ENCODE measurements around the gene SPECC1L.

SPECC1L gene

DNA sequence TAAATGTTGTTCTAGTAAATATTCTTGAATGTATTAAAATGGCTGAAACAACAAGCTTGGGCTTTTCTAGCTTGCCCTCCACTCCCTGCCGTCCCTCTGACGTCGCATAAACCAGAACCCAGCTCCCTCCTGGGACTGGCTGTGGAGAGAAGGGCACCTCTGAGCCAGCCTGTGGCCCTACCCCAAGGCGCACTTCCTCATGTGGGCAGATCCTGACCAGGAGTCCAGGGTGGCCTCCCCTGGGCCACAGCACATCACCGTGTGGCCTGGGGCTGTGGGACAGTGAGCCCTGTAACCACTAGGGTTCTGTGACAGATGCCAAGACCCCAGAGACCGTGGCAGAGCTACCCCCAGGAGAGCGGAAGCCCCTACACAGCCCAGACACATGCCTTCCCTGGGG lies 146.6 kb downstream of the SPECC1L start:
- DNase-seq = no peak

- DNase-seq = no peak
Observed at GRCh38 chr22:24417901-24418641, 147.4 kb downstream of the SPECC1L start.

GRCh38 chr22:24418786-24419474 lies 148.3 kb downstream of the SPECC1L start:
- no peak for DNase-seq

- no peak for DNase-seq
Observed at GRCh38 chr22:24419475-24419850, 148.8 kb downstream of the SPECC1L start.

GRCh38 chr22:24420072-24420976 lies 149.7 kb downstream of the SPECC1L start:
- DNase-seq = no peak

GRCh38 chr22:24420977-24421343 lies 150.3 kb downstream of the SPECC1L start:
- no peak for DNase-seq

DNA sequence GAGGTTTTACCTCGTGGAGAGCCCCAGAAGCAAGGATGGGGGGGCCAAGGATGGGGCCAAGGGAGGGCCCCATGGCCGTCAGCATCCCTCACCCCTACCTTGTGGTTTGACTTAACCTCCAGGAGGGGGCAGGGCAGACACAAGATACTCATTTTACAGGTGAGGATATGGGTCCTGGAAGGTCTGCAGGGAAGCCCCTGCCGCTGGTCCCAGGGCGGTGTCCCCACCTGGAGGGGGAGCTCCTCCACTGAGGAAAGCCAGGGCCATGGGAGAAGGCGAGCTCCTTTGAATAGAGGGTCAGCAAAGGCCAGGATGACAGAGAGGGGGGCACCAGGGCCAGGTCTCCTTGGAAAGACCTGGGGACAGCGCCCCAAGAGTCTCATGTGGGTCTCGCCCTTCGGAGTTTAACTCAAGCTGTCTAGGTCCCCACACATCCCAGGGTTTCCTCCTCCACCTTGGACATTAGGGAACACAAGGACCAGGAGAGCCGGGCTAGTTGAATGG lies 150.8 kb downstream of the SPECC1L start:
- no peak for DNase-seq

DNA sequence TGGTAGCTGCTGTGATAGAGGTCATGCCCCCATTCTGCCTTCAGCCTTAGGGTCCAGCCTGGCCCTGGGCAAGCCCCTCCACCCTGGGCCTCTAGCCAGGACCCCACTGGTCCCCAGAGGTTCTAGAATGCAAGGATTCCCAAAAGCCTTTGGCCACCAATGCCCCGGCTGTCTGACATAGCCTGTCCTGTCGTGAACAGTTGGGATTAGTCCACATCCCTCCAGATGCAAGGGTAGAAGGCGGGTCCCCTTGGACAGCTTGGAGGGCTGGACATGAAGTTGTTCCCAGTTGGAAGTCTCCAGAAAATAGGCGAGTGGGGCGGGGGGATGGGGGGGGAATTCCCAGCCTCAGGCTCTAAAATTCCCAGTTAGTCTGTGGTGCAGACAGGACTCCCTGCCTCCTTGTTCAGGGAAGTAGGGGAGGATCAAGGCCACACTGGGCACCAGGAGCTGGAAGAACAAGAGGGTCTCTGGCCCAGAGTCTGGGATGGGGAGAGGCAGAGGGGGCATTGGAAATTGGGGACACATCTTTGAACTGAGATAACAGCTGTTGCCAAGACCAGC lies 151.6 kb downstream of the SPECC1L start:
- DNase-seq = no peak

GRCh38 chr22:24423519-24424000 lies 152.9 kb downstream of the SPECC1L start:
- DNase-seq = no peak

DNA sequence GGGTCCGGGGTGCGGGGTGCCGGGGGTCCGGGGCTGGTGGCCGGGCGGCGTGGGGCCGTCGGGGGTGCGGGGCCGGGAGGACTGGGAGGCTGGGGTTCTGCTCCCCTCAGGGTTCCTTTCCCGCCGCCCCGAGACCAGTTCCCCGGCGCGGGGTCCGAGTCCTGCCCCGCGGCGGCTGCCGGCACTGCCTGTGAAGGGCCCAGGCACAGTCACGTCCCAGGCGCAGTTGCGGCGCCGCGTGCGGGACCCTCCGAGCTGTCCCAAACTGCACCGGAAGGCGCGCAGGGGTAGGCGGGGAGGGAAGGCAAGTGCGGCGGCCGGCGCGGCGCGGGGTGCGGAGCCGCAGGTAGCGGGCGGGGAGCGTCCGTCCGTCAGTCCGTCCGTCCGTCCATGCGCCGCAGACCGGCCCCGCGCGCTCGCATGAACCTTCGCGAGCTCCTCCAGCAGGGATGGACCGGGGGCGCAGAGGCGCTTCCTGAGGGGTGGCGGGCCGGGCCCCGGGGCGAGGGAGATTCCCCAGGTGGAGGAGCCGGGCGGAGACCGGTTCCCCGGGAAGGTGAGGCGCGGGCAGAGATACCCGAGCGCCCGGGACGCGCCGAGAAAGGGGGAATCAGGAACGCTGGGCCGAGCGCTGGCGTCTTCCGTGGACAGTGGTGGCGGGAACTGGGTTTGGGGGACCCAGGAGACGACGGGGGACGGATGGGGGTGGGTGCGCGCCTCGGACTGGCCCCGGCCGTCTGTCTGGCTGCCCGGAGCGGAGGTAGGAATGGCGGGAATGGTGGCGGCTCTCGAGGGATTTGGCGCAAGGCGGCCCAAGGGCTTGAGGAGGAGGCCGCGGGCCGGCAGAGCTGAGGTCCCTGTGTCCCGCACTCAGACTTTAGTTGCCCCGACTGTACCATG lies 153.6 kb downstream of the SPECC1L start:
- DNase-seq = no peak

- no peak for DNase-seq
Observed at GRCh38 chr22:24424901-24425775, 154.5 kb downstream of the SPECC1L start.

GRCh38 chr22:24426436-24426835 lies 155.8 kb downstream of the SPECC1L start:
- no peak for DNase-seq

DNA sequence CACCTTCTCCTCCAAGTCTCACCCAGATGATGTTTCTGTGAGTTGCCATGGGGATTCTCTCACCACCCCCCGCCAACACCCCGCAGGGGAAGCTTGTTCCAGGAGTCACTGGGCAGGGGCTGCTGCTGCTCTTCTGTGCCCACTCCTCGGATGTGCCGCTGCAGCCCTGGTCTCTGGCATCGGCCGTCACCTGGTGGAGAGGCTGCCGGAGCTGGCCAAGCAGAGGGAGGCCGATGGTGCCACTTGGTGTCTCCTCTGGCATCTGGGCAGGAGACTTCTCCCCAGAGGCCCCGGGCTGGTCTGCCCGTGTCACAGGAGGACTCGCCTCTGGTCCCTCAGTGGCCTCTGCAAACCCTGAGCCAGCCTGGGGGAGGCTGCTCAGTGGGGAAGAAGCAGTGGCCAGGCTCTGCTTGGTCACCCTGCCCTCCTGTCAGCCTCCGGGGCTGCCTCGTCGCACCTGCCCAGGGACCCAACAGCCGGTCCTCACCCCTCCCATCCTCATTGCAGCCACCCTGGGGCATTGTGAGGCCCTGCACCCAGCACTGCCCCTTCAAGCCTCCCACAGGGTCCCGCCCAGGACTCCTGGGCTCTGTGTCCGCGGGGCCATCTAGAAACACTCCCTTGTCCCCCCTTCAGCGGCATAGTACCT lies 156.3 kb downstream of the SPECC1L start:
- DNase-seq = no peak

GRCh38 chr22:24427500-24428164 lies 157.0 kb downstream of the SPECC1L start, which contains the start of gene ADORA2A:
TSS of gene ADORA2A (plus strand) at chr22:24427599. CDS start at chr22:24433405, 5,806 bp downstream.
- no peak for DNase-seq

- DNase-seq = no peak
Observed at GRCh38 chr22:24428751-24429410, 158.2 kb downstream of the SPECC1L start.

GRCh38 chr22:24429411-24430365 lies 159.1 kb downstream of the SPECC1L start:
- DNase-seq = no peak

GRCh38 chr22:24430431-24431308 lies 160.0 kb downstream of the SPECC1L start:
- no peak for DNase-seq

Measured in NCI-H187 treated with DMSO at 0.1 percent for 48 hours (cell line).